ENCODE results near the gene ZNF705A. TPM values are rescaled to one million over a fixed set of nuclear protein-coding genes. Genes with fewer than 3 reads are reported as not detected.
"Not testable (repeated sequence)": the region's sequence is repeated elsewhere in the genome, so short reads cannot be mapped to it uniquely, and the experiment has no call there.

Gene ZNF705A
- total and polyA plus RNA-seq, 4 donors = 0.02 to 0.28 TPM; not detected in 2

DNA sequence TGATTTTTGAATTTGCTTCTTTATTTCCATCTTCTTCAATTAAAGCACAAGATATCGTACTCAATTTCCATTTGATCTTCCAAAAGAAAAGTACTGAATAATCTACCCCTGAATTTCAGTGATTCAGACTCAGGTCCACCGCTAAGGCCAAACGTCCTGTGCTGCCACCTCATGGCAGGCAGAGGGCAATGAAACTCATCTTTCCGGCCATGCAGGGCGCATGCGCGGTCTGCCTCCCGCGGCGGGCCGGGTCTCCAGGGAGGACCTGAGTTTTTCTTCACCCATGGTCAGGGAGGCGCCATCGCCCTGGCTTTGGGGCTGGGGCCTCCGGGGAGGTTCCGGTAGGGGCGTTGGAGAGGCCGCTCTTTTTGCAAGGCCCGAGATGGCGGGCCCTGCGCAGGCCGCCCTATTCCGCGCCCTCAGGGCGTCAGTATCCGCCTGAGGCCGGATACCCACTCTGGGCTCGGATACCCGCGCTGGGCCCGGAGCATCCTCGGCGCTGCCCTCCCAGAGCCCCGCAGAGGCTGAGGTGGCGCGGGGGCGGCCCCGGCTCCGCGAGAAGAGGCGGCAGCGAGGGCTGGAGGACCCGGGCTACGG, 23.3 kb downstream of the ZNF705A start:
- 1% methylated on average over 31 to 43 of the region's 43 CpGs for WGBS, 2 donors
- not testable (repeated sequence) for H3K36me3 ChIP-seq (ENCODE audit: control insufficient read depth in 4 of 4, insufficient read depth in 4 of 4, low read length in 4 of 4); H3K27me3 ChIP-seq (ENCODE audit: control insufficient read depth in 3 of 3, insufficient read depth in 3 of 3, low read length in 2 of 3); H3K9ac ChIP-seq (ENCODE audit: insufficient read depth in 1 of 2, low read length in 2 of 2); H3K4me1 ChIP-seq (ENCODE audit: control insufficient read depth in 5 of 5, insufficient read depth in 5 of 5, low read length in 5 of 5); H3K9me3 ChIP-seq (ENCODE audit: control insufficient read depth in 4 of 4, insufficient read depth in 3 of 4, low read length in 3 of 4); ATAC-seq (ENCODE audit: insufficient read depth, low FRiP score)
- H3K4me3 ChIP-seq = peak overlapping the region; percentile 36
- H3K27ac ChIP-seq (ENCODE audit: low read depth in 1 of 2, low read length in 1 of 2) = peak overlapping the region; percentile 17 to 60
- TF ChIP-seq, protein P1, sequence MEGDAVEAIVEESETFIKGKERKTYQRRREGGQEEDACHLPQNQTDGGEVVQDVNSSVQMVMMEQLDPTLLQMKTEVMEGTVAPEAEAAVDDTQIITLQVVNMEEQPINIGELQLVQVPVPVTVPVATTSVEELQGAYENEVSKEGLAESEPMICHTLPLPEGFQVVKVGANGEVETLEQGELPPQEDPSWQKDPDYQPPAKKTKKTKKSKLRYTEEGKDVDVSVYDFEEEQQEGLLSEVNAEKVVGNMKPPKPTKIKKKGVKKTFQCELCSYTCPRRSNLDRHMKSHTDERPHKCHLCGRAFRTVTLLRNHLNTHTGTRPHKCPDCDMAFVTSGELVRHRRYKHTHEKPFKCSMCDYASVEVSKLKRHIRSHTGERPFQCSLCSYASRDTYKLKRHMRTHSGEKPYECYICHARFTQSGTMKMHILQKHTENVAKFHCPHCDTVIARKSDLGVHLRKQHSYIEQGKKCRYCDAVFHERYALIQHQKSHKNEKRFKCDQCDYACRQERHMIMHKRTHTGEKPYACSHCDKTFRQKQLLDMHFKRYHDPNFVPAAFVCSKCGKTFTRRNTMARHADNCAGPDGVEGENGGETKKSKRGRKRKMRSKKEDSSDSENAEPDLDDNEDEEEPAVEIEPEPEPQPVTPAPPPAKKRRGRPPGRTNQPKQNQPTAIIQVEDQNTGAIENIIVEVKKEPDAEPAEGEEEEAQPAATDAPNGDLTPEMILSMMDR (IDR thresholded peaks at IDR 0.05; ENCODE audit: control extremely low read depth, extremely low read depth) = peak; percentile 17
- peak; percentile 61 to 79 (median 65) for DNase-seq

DNA sequence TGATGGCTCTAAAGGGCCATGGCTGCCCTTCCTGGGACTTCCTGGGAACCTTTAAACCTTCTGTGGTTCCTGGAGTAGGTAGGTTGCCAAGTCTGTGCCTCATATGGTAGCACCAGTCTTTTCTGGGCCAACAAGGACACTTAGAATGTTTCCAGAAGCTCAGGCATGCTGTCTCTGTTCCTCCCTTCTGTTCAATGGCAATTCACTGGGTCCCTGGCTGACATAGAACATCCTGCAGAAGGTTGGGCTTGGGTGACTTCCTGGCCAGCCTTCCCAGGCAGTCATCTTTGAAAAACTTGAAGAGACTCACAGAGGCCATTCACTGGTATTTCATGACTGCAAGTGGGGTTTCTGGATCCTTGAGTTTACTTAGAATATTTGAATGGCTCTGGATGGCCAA, 24.5 kb downstream of the ZNF705A start:
- H3K36me3 ChIP-seq (ENCODE audit: control insufficient read depth in 4 of 4, insufficient read depth in 4 of 4, low read length in 4 of 4); H3K9me3 ChIP-seq (ENCODE audit: control insufficient read depth in 4 of 4, insufficient read depth in 3 of 4, low read length in 3 of 4); H3K27ac ChIP-seq (ENCODE audit: low read depth in 1 of 2, low read length in 1 of 2); H3K4me1 ChIP-seq (ENCODE audit: control insufficient read depth in 5 of 5, insufficient read depth in 5 of 5, low read length in 5 of 5); H3K27me3 ChIP-seq (ENCODE audit: control insufficient read depth in 3 of 3, insufficient read depth in 3 of 3, low read length in 2 of 3); H3K9ac ChIP-seq (ENCODE audit: insufficient read depth in 1 of 2, low read length in 2 of 2); H3K4me3 ChIP-seq; ATAC-seq (ENCODE audit: insufficient read depth, low FRiP score); DNase-seq: not testable (repeated sequence)

DNA sequence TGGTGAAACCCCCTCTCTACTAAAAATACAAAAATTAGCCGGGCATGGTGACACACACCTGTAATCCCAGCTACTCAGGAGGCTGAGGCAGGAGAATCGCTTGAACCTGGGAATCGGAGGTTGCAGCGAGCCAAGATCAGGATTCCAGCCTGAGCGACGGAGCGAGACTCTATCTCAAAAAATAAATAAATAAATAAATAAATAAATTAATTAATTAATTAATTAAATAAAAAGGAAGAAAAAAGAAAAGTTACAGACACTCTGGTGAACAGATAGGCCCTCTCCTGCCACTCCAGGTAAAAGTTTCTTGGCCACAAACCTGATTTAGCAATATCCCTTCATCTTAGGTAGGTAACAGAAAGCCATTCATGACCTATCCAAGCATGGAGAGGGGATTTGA, 26.1 kb downstream of the ZNF705A start:
- H3K9me3 ChIP-seq (ENCODE audit: control insufficient read depth in 4 of 4, insufficient read depth in 3 of 4, low read length in 3 of 4); DNase-seq; H3K27ac ChIP-seq (ENCODE audit: low read depth in 1 of 2, low read length in 1 of 2); H3K27me3 ChIP-seq (ENCODE audit: control insufficient read depth in 3 of 3, insufficient read depth in 3 of 3, low read length in 2 of 3); H3K36me3 ChIP-seq (ENCODE audit: control insufficient read depth in 4 of 4, insufficient read depth in 4 of 4, low read length in 4 of 4); H3K4me1 ChIP-seq (ENCODE audit: control insufficient read depth in 5 of 5, insufficient read depth in 5 of 5, low read length in 5 of 5); H3K4me3 ChIP-seq; ATAC-seq (ENCODE audit: insufficient read depth, low FRiP score); H3K9ac ChIP-seq (ENCODE audit: insufficient read depth in 1 of 2, low read length in 2 of 2): not testable (repeated sequence)
- 97 to 98% methylated on average over 7 of the region's 7 CpGs for WGBS, 2 donors

DNA sequence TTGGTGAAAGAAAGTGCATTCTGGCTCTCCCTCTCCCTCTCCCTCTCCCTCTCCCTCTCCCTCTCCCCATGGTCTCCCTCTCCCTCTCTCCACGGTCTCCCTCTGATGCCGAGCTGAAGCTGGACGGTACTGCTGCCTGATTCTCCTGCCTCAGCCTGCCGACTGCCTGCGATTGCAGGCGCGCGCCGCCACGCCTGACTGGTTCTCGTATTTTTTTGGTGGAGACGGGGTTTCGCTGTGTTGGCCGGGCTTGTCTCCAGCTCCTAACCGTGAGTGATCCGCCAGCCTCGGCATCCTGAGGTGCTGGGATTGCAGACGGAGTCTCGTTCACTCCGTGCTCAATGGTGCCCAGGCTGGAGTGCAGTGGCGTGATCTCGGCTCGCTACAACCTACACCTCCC, 26.5 kb downstream of the ZNF705A start:
- not testable (repeated sequence) for H3K4me3 ChIP-seq; H3K9me3 ChIP-seq (ENCODE audit: control insufficient read depth in 4 of 4, insufficient read depth in 3 of 4, low read length in 3 of 4); ATAC-seq (ENCODE audit: insufficient read depth, low FRiP score); DNase-seq; H3K9ac ChIP-seq (ENCODE audit: insufficient read depth in 1 of 2, low read length in 2 of 2); H3K4me1 ChIP-seq (ENCODE audit: control insufficient read depth in 5 of 5, insufficient read depth in 5 of 5, low read length in 5 of 5); H3K27ac ChIP-seq (ENCODE audit: low read depth in 1 of 2, low read length in 1 of 2); H3K36me3 ChIP-seq (ENCODE audit: control insufficient read depth in 4 of 4, insufficient read depth in 4 of 4, low read length in 4 of 4); H3K27me3 ChIP-seq (ENCODE audit: control insufficient read depth in 3 of 3, insufficient read depth in 3 of 3, low read length in 2 of 3)
- 97% methylated on average over 20 to 22 of the region's 23 CpGs for WGBS, 2 donors

DNA sequence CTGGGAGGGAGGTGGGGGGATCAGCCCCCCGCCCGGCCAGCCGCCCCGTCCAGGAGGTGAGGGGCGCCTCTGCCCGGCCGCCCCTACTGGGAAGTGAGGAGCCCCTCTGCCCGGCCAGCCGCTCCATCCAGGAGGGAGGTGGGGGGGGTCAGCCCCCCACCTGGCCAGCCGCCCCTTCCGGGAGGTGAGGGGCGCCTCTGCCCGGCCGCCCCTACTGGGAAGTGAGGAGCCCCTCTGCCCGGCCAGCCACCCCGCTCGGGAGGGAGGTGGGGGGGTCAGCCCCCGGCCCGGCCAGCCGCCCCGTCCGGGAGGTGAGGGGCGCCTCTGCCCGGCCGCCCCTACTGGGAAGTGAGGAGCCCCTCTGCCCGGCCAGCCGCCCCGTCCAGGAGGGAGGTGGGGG, 27.4 kb downstream of the ZNF705A start:
- not testable (repeated sequence) for H3K9ac ChIP-seq (ENCODE audit: insufficient read depth in 1 of 2, low read length in 2 of 2); H3K4me1 ChIP-seq (ENCODE audit: control insufficient read depth in 5 of 5, insufficient read depth in 5 of 5, low read length in 5 of 5); H3K4me3 ChIP-seq; H3K27ac ChIP-seq (ENCODE audit: low read depth in 1 of 2, low read length in 1 of 2); H3K36me3 ChIP-seq (ENCODE audit: control insufficient read depth in 4 of 4, insufficient read depth in 4 of 4, low read length in 4 of 4); H3K27me3 ChIP-seq (ENCODE audit: control insufficient read depth in 3 of 3, insufficient read depth in 3 of 3, low read length in 2 of 3); DNase-seq; ATAC-seq (ENCODE audit: insufficient read depth, low FRiP score); H3K9me3 ChIP-seq (ENCODE audit: control insufficient read depth in 4 of 4, insufficient read depth in 3 of 4, low read length in 3 of 4)
- WGBS, 2 donors = 94% methylated on average over 27 of the region's 28 CpGs; no CpG with 5 or more reads in 1 of the 2 donors

DNA sequence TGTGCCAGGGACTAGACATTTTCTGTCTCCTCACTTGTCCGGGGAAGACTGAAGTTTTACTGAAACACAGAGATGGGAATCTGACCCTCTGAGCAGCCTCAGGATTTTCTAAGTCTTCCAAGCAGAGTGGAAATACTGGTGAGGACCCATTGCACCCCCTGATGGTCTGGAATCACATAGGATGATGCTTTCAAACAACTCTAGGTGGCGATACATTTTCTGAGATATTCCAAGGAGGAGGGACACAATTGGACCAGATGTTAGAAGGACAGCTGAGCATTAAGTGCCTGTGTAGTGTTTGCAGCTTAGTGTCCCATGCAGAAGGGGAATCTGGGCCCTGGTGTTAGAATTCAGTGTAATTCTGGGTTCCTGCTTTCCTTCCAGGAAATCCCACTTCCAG, 31.3 kb downstream of the ZNF705A start:
- not testable (repeated sequence) for H3K4me3 ChIP-seq; H3K9me3 ChIP-seq (ENCODE audit: control insufficient read depth in 4 of 4, insufficient read depth in 3 of 4, low read length in 3 of 4); H3K4me1 ChIP-seq (ENCODE audit: control insufficient read depth in 5 of 5, insufficient read depth in 5 of 5, low read length in 5 of 5); H3K27me3 ChIP-seq (ENCODE audit: control insufficient read depth in 3 of 3, insufficient read depth in 3 of 3, low read length in 2 of 3); DNase-seq; H3K27ac ChIP-seq (ENCODE audit: low read depth in 1 of 2, low read length in 1 of 2); H3K9ac ChIP-seq (ENCODE audit: insufficient read depth in 1 of 2, low read length in 2 of 2); ATAC-seq (ENCODE audit: insufficient read depth, low FRiP score); H3K36me3 ChIP-seq (ENCODE audit: control insufficient read depth in 4 of 4, insufficient read depth in 4 of 4, low read length in 4 of 4)
- 89 to 93% methylated on average over 2 of the region's 2 CpGs for WGBS, 2 donors

DNA sequence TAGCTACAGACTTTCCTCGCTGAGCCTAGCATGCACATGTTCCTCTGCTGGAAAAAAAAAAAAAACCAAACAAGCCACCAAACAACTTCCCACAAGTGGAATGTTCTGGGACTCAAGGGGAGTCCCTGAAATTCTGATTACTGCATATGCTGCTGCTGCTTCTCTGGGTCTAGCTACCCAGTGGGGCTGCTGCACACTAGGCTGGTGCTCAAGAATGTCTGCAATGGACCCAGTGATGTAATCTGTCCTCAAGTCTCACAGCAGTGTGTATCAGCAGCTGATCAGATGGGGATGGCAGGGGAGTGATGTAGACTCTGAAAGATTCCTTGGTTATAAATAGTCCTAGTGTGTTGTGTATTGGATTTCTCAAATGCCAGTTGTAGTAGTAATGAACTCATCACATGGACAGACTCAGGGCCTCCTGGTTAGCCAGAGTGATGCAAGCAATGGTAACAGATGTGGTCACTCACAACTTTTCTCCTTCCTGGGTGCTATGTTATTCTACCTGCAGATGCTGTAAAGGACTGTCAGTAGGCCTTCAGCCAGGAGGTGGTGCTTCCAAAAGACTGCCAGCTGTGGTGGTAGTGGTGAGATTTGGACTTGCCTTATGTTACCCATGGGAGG, 41.0 kb downstream of the ZNF705A start:
- not testable (repeated sequence) for H3K9ac ChIP-seq (ENCODE audit: insufficient read depth in 1 of 2, low read length in 2 of 2); H3K9me3 ChIP-seq (ENCODE audit: control insufficient read depth in 4 of 4, insufficient read depth in 3 of 4, low read length in 3 of 4); H3K4me1 ChIP-seq (ENCODE audit: control insufficient read depth in 5 of 5, insufficient read depth in 5 of 5, low read length in 5 of 5); H3K27ac ChIP-seq (ENCODE audit: low read depth in 1 of 2, low read length in 1 of 2); ATAC-seq (ENCODE audit: insufficient read depth, low FRiP score); DNase-seq; H3K36me3 ChIP-seq (ENCODE audit: control insufficient read depth in 4 of 4, insufficient read depth in 4 of 4, low read length in 4 of 4); H3K4me3 ChIP-seq; H3K27me3 ChIP-seq (ENCODE audit: control insufficient read depth in 3 of 3, insufficient read depth in 3 of 3, low read length in 2 of 3)
- WGBS, 2 donors = 86 to 91% methylated on average over 1 of the region's 1 CpG

Data from lung (tissue), 12 donors.